HUES48 (cell line): ENCODE measurements around the gene LRFN5.
A peak's percentile ranks its signal among the peaks of the same experiment; 100 is the strongest.
"Not testable (repeated sequence)": the region's sequence is repeated elsewhere in the genome, so short reads cannot be mapped to it uniquely, and the experiment has no call there.

ENCODE experiments used
- H3K27ac ChIP-seq: one replicate; pipeline ENCODE4 v1.7.0; 2013; ENCODE audit warnings: low read depth, low read length, inconsistent platforms
- H3K27me3 ChIP-seq: 2 replicates; pipeline ENCODE4 v1.6.1; 2013; ENCODE audit warnings: mild to moderate bottlenecking, low read length; ENCODE audit not compliant: control insufficient read depth, insufficient read depth
- H3K36me3 ChIP-seq: 2 replicates; pipeline ENCODE4 v1.6.1; 2013; ENCODE audit warnings: low read length; ENCODE audit not compliant: control insufficient read depth, insufficient read depth
- H3K4me1 ChIP-seq: 2 replicates; pipeline ENCODE4 v1.6.1; 2013; ENCODE audit warnings: mild to moderate bottlenecking, low read length; ENCODE audit not compliant: control insufficient read depth, insufficient read depth
- H3K4me3 ChIP-seq: 2 replicates; pipeline ENCODE4 v1.5.1; 2013; ENCODE audit warnings: mild to moderate bottlenecking, low read depth, low read length
- H3K9ac ChIP-seq: 2 replicates; pipeline ENCODE4 v1.6.1; 2013; ENCODE audit warnings: mild to moderate bottlenecking, low read depth, low read length, moderate library complexity
- H3K9me3 ChIP-seq: 2 replicates; pipeline ENCODE4 v1.6.1; 2013; ENCODE audit warnings: low read length; ENCODE audit not compliant: control insufficient read depth, insufficient read depth

Gene LRFN5

DNA sequence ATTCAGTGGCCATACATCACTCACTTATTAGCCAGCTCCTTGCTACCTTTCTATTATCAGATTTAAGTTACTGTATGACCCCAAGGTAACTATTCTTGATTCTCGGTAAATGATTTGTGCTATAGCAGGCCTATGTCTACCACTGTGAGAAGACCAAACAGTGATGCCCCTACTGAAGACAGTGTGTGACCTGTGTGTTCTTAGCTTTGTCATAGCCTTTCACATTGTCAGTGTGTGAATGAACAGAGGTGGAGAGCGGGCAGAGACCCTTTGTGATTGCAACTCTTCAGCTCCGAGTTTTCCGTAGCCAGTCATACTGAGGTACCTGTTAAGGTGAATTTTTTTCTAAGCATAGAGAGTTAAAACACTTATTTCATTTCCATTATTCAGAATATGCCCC is 294.0 kb downstream of the LRFN5 start:
- H3K4me3 ChIP-seq = no peak overlapping the region

DNA sequence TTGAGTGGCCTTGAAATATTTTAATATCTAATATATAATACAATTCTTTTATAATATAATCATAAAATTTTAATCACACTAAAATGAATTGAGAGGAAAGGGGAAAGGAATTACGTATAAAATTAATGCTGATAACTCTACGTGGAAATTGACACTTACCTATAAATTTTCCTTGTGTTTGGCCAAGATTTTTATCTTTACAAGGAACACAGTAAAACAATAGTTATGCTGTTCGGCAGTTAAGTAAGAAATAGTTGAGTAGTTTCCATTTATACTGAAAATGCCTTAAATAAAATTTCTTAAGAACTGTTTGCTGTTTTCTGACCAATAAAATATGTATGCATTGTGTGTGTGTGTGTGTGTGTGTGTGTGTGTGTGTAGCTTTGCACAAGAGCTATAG is 294.4 kb downstream of the LRFN5 start:
- no peaks in the 10 kb centered on the region for H3K36me3 ChIP-seq
- no peak overlapping the region for H3K27ac ChIP-seq
- H3K9ac ChIP-seq = no peak overlapping the region
- no peaks in the 10 kb centered on the region for H3K9me3 ChIP-seq
- H3K4me3 ChIP-seq = no peak overlapping the region
- H3K4me1 ChIP-seq = no peaks in the 10 kb centered on the region
- no peaks in the 10 kb centered on the region for H3K27me3 ChIP-seq

More for the DNA sequence above, 294.0 kb downstream of the LRFN5 start:
- Histone ChIP-seq H3K9ac (no peak overlapping the region), H3K36me3 (no peaks in the 10 kb centered on the region), H3K4me1 (no peaks in the 10 kb centered on the region), H3K9me3 (no peaks in the 10 kb centered on the region), H3K27me3 (no peaks in the 10 kb centered on the region), H3K27ac (no peak overlapping the region)

- H3K36me3 ChIP-seq = no peaks in the 10 kb centered on the region
- H3K4me3 ChIP-seq = no peak overlapping the region
- H3K27me3 ChIP-seq = no peaks in the 10 kb centered on the region
- no peak overlapping the region for H3K9ac ChIP-seq
- H3K9me3 ChIP-seq = no peaks in the 10 kb centered on the region
- no peaks in the 10 kb centered on the region for H3K4me1 ChIP-seq
- no peak overlapping the region for H3K27ac ChIP-seq
Observed at GRCh38 chr14:41905394-41905964, 298.8 kb downstream of the LRFN5 start.

GRCh38 chr14:41911155-41911554 is 304.5 kb downstream of the LRFN5 start:
- H3K9ac ChIP-seq, H3K4me1 ChIP-seq, H3K27me3 ChIP-seq, H3K27ac ChIP-seq, H3K9me3 ChIP-seq, H3K36me3 ChIP-seq: not testable (repeated sequence)
- H3K4me3 ChIP-seq = peak overlapping the region; percentile 51; the same call in 1 of the 2 replicates

GRCh38 chr14:41913398-41913797 is 306.7 kb downstream of the LRFN5 start:
- Histone ChIP-seq H3K9ac (no peak overlapping the region), H3K9me3 (no peaks in the 10 kb centered on the region), H3K4me1 (no peaks in the 10 kb centered on the region), H3K27me3 (no peaks in the 10 kb centered on the region), H3K4me3 (no peak overlapping the region), H3K36me3 (no peaks in the 10 kb centered on the region), H3K27ac (no peak overlapping the region)

GRCh38 chr14:41915732-41916131 is 309.1 kb downstream of the LRFN5 start:
- Histone ChIP-seq H3K36me3 (no peaks in the 10 kb centered on the region), H3K9ac (no peak overlapping the region), H3K27me3 (no peaks in the 10 kb centered on the region), H3K9me3 (no peaks in the 10 kb centered on the region), H3K27ac (no peak overlapping the region), H3K4me1 (no peaks in the 10 kb centered on the region), H3K4me3 (no peak overlapping the region)

GRCh38 chr14:41916313-41916712 is 309.6 kb downstream of the LRFN5 start:
- H3K4me1 ChIP-seq = no peaks in the 10 kb centered on the region
- H3K9ac ChIP-seq = no peak overlapping the region
- H3K27me3 ChIP-seq = no peaks in the 10 kb centered on the region
- H3K9me3 ChIP-seq = no peaks in the 10 kb centered on the region
- H3K4me3 ChIP-seq = no peak overlapping the region
- H3K36me3 ChIP-seq = no peaks in the 10 kb centered on the region
- H3K27ac ChIP-seq = no peak overlapping the region

- Histone ChIP-seq H3K4me1 (no peaks in the 10 kb centered on the region), H3K27me3 (no peaks in the 10 kb centered on the region), H3K36me3 (no peaks in the 10 kb centered on the region), H3K9ac (no peak overlapping the region), H3K4me3 (no peak overlapping the region), H3K27ac (no peak overlapping the region), H3K9me3 (no peaks in the 10 kb centered on the region)
Observed at GRCh38 chr14:41925409-41925808, 318.7 kb downstream of the LRFN5 start.

DNA sequence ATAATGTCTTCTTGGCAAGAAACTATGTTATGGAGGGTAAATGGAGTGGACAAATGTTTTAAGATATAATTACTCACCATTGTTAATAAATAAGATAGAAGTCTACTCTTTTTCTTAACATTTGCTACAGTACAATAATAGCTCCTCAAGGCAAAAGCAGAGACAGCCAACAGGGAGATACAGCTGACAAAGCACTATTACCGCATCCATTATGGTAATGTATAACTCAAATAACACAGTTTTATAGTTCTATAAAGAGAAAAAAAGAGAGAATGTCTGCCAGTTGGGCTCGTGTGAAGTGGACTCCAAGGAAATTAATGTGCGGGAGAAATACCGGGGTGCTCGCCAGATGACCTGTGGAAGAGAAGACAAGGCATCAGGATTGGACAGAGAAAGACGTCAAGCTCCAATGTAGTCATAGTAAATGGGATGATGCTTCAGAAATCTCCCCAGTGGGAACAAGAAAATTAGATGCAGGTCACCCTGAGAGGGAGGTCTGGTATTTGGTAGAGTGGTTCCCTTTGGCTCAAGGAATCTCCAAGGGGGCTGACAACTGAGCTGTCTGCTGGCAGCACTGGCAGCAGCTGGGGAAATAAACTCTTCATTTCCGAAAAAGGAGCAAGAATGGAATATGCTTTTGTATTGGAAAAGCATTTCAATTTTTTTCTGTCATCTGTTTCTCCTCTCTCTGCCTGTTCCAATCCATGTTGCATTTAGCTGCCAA is 343.9 kb downstream of the LRFN5 start:
- no peak overlapping the region for H3K27ac ChIP-seq
- no peaks in the 10 kb centered on the region for H3K4me1 ChIP-seq
- no peaks in the 10 kb centered on the region for H3K9me3 ChIP-seq
- H3K36me3 ChIP-seq = no peaks in the 10 kb centered on the region
- no peak overlapping the region for H3K9ac ChIP-seq
- no peaks in the 10 kb centered on the region for H3K27me3 ChIP-seq
- H3K4me3 ChIP-seq = no peak overlapping the region
